ENCODE measurements around the gene JSRP1.

The JSRP1 gene

GRCh38 chr19:2235381-2236063, 20.7 kb downstream of the JSRP1 start:
- TF ChIP-seq, protein P1, sequence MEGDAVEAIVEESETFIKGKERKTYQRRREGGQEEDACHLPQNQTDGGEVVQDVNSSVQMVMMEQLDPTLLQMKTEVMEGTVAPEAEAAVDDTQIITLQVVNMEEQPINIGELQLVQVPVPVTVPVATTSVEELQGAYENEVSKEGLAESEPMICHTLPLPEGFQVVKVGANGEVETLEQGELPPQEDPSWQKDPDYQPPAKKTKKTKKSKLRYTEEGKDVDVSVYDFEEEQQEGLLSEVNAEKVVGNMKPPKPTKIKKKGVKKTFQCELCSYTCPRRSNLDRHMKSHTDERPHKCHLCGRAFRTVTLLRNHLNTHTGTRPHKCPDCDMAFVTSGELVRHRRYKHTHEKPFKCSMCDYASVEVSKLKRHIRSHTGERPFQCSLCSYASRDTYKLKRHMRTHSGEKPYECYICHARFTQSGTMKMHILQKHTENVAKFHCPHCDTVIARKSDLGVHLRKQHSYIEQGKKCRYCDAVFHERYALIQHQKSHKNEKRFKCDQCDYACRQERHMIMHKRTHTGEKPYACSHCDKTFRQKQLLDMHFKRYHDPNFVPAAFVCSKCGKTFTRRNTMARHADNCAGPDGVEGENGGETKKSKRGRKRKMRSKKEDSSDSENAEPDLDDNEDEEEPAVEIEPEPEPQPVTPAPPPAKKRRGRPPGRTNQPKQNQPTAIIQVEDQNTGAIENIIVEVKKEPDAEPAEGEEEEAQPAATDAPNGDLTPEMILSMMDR (IDR thresholded peaks at IDR 0.05; ENCODE audit: low read depth, low read length): no peak
- peak overlapping the region; percentile 78 for H3K4me3 ChIP-seq (ENCODE audit: low read depth, low read length)
- no peak for DNase-seq (ENCODE audit: low read depth, low spot score)
- in situ Hi-C loops (cut with HindIII; ENCODE audit: low sequenced_read_pairs): no loop called here

DNA sequence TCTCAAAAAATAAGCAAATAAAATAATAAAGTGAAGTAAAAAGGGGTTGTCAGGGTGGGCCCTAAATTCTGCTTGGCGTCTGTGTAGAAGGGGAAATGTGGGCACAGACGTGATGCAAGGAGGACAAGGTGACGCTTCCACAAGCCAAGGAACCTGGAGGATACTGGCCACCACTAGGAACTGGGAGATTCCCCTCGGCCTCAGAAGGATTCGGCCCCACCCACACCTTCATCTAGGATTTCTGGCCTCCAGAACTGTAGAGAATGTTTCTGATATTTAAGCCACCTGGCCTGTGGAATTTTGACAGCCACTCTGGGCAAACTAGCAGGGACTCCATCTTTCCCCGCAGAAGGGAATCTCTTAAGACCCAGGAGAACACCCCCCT, 21.2 kb downstream of the JSRP1 start:
- in situ Hi-C loops (cut with HindIII; ENCODE audit: low sequenced_read_pairs): no loop called here
- H3K4me3 ChIP-seq (ENCODE audit: low read depth, low read length): peak overlapping the region; percentile 78
- DNase-seq (ENCODE audit: low read depth, low spot score): no peak
- TF ChIP-seq, protein P1 (IDR thresholded peaks at IDR 0.05; ENCODE audit: low read depth, low read length): no peak

DNA sequence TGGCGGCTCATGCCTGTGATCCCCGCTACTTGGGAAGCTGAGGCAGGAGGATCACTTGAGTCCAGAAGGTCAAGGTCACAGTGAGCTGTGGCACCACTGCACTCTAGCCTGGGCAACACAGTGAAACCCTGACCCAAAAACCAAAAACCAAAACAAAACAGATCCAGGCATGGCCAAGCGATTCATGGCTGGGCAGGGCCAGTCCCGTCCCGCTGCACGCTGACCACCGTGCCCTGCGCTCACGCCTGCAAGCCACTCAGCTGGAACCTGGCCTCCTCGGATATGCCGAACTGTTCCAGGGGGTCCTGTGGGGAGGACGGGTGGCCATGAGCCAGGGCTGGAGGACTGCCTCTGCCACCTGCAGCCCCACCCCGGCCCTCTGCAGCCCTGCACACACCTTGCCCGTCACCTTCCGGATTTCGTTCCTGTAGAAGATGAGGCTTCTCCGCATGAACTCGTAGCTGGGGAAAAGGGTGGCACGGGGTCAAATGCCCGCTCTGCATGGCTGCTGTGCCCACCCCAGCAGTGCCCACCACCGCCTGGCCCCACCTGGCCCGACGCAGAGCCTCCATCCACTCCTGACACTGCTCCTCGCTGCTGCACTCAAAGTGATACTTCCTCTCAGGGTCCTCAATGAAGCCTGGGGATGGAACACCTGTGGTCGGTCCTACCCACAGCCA, 22.5 kb downstream of the JSRP1 start:
- no peak for DNase-seq (ENCODE audit: low read depth, low spot score)
- in situ Hi-C loops (cut with HindIII; ENCODE audit: low sequenced_read_pairs): no loop called here
- no peak overlapping the region for H3K4me3 ChIP-seq (ENCODE audit: low read depth, low read length)
- TF ChIP-seq, protein P1 (IDR thresholded peaks at IDR 0.05; ENCODE audit: low read depth, low read length): no peak

DNA sequence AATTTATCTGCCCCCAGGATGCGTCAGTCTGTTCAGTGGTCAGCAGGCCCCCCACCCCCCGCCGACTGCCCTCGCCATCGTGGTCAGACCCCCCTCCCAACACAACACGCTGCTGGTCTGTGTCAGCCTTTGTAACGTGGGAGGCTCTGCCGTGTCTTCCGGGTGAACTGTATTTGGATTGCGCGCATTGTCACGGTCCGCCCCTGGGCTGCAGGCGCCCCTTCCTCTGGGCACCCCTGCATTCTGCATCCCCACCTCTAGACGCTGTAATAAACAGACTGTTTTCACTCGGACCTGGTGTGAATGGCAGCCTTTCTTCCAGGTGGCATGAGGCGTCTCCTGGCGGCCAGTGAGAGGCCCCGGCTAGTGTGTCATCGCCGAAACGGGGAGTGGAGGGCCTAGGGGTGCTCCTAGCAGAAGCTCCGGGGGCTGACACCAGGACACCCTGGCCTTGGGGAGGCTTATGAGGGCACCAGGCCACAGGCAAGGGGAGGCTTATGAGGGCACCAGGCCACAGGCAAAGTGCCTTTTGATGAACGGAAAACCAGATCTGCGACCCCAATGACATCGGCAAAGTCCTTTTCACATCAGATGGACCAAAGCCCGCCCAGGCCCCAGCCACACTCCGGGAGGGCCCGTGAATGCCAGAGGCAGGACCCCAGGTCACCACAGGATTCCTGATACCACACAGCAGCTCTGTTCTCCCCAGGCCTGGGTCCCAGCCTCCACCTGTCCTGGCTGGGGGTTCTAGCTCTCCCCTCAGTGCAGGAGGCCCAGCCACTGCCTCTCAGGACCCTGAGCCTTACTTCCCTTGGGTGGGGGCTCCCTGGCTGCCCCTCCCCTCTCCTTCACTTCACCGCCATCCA, 23.7 kb downstream of the JSRP1 start:
- H3K4me3 ChIP-seq (ENCODE audit: low read depth, low read length): no peak overlapping the region
- no peak for DNase-seq (ENCODE audit: low read depth, low spot score)
- in situ Hi-C loops (cut with HindIII; ENCODE audit: low sequenced_read_pairs): no loop called here
- TF ChIP-seq, protein P1 (IDR thresholded peaks at IDR 0.05; ENCODE audit: low read depth, low read length): no peak

- TF ChIP-seq, protein P1 (IDR thresholded peaks at IDR 0.05; ENCODE audit: low read depth, low read length): no peak
- in situ Hi-C loops (cut with HindIII; ENCODE audit: low sequenced_read_pairs): no loop called here
- no peak overlapping the region for H3K4me3 ChIP-seq (ENCODE audit: low read depth, low read length)
- no peak for DNase-seq (ENCODE audit: low read depth, low spot score)
Measured at GRCh38 chr19:2231621-2232221, 24.5 kb downstream of the JSRP1 start.

DNA sequence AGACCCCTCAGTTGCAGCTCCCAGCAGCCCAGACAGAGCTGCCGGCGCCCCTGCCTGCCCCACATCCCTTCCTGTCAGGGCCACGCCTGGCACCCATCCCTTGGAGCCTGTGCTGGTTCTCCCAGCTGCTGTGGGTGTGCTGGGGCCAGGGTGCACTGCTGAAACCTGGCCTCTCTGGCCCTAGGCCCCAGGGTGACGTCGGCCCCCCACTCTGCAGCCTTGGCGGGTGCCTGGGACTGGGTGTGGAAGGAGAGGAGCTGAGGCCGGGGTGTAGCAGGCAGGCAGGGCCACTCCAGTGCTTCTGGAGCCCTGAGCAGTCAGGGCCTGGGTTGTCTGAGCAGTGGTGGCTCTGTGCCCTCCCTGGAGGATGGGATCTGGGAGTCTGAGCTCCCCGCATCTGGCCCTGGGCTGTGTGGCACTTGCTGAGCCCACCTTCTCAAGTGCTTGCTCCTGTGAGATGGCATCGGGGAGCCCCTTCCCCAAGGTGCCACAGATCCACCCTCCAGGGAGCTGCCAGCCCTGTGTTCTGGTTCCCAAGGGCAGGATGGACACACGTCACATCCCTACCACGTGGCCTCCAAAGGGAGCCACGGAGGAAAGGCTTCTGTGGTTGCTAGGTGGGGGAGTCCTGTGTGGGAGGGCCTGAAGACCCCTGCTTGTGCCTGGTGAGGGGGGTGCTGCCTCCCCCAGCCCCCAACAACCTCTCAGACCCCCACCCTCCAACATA, 25.2 kb downstream of the JSRP1 start:
- TF ChIP-seq, protein P1 (IDR thresholded peaks at IDR 0.05; ENCODE audit: low read depth, low read length): no peak
- in situ Hi-C loops (cut with HindIII; ENCODE audit: low sequenced_read_pairs): no loop called here
- no peak for DNase-seq (ENCODE audit: low read depth, low spot score)
- no peak overlapping the region for H3K4me3 ChIP-seq (ENCODE audit: low read depth, low read length)

All from astrocyte of the spinal cord (primary cell).